Activated gamma-delta T cell treated with anti-CD3 and anti-CD28 coated beads, Interleukin-2, amount 50 U/mL, for 16 hours (primary cell): ENCODE results near the gene NFIB.

Source experiments
- DNase-seq: peaks from one replicate; pipeline ENCODE4 v3.0.0-alpha.2; 2020; ENCODE audit warnings: low read depth

Gene NFIB

GRCh38 chr9:14273696-14274121 is 40.2 kb downstream of the NFIB start:
- DNase-seq: no peak

- DNase-seq: no peak
Observed at GRCh38 chr9:14272927-14273528, 40.9 kb downstream of the NFIB start.

GRCh38 chr9:14271093-14271673 is 42.8 kb downstream of the NFIB start:
- no peak for DNase-seq

- DNase-seq: no peak
Observed at GRCh38 chr9:14270358-14271092, 43.4 kb downstream of the NFIB start.

- no peak for DNase-seq
Observed at GRCh38 chr9:14269916-14270315, 44.0 kb downstream of the NFIB start.

GRCh38 chr9:14263707-14264483 is 50.0 kb downstream of the NFIB start:
- DNase-seq: no peak

GRCh38 chr9:14262827-14263226 is 51.1 kb downstream of the NFIB start:
- no peak for DNase-seq

GRCh38 chr9:14261616-14262015 is 52.3 kb downstream of the NFIB start:
- DNase-seq: no peak

- no peak for DNase-seq
Observed at GRCh38 chr9:14260101-14260500, 53.8 kb downstream of the NFIB start.

- DNase-seq: no peak
Observed at GRCh38 chr9:14258660-14259239, 55.2 kb downstream of the NFIB start.

GRCh38 chr9:14258156-14258555 is 55.8 kb downstream of the NFIB start:
- no peak for DNase-seq

- DNase-seq: no peak
Observed at GRCh38 chr9:14256588-14256987, 57.4 kb downstream of the NFIB start.

GRCh38 chr9:14251154-14252071 is 62.5 kb downstream of the NFIB start:
- no peak for DNase-seq

GRCh38 chr9:14250794-14251153 is 63.2 kb downstream of the NFIB start:
- DNase-seq: no peak

- no peak for DNase-seq
Observed at GRCh38 chr9:14249527-14249926, 64.4 kb downstream of the NFIB start.

- no peak for DNase-seq
Observed at GRCh38 chr9:14248149-14248548, 65.8 kb downstream of the NFIB start.

GRCh38 chr9:14247577-14247976 is 66.4 kb downstream of the NFIB start:
- no peak for DNase-seq

- no peak for DNase-seq
Observed at GRCh38 chr9:14246951-14247350, 67.0 kb downstream of the NFIB start.

- DNase-seq: no peak
Observed at GRCh38 chr9:14245901-14246525, 67.9 kb downstream of the NFIB start.

GRCh38 chr9:14243514-14244042 is 70.4 kb downstream of the NFIB start:
- DNase-seq: no peak
